HUES48 (cell line): ENCODE data around the gene LRRC40.
"Not testable (repeated sequence)": the region's sequence is repeated elsewhere in the genome, so short reads cannot be mapped to it uniquely, and the experiment has no call there.

Source experiments
- H3K27ac ChIP-seq: one replicate; pipeline ENCODE4 v1.7.0; 2013; ENCODE audit warnings: low read depth, low read length, inconsistent platforms
- H3K27me3 ChIP-seq: 2 replicates; pipeline ENCODE4 v1.6.1; 2013; ENCODE audit warnings: mild to moderate bottlenecking, low read length; ENCODE audit not compliant: control insufficient read depth, insufficient read depth
- H3K36me3 ChIP-seq: 2 replicates; pipeline ENCODE4 v1.6.1; 2013; ENCODE audit warnings: low read length; ENCODE audit not compliant: control insufficient read depth, insufficient read depth
- H3K4me1 ChIP-seq: 2 replicates; pipeline ENCODE4 v1.6.1; 2013; ENCODE audit warnings: mild to moderate bottlenecking, low read length; ENCODE audit not compliant: control insufficient read depth, insufficient read depth
- H3K4me3 ChIP-seq: 2 replicates; pipeline ENCODE4 v1.5.1; 2013; ENCODE audit warnings: mild to moderate bottlenecking, low read depth, low read length
- H3K9ac ChIP-seq: 2 replicates; pipeline ENCODE4 v1.6.1; 2013; ENCODE audit warnings: mild to moderate bottlenecking, low read depth, low read length, moderate library complexity
- H3K9me3 ChIP-seq: 2 replicates; pipeline ENCODE4 v1.6.1; 2013; ENCODE audit warnings: low read length; ENCODE audit not compliant: control insufficient read depth, insufficient read depth

Gene LRRC40

GRCh38 chr1:70221238-70222121 is 16.1 kb upstream of the LRRC40 start, which contains the start of gene SRSF11:
TSS of gene SRSF11 (plus strand) at chr1:70221380. CDS start at chr1:70221637, 257 bp downstream.
- no peaks in the 10 kb centered on the region for H3K27me3 ChIP-seq
- peaks cover 32% of the 10 kb centered on the region for H3K4me1 ChIP-seq
- peak within 1 kb of the TSS; percentile 91 for H3K4me3 ChIP-seq
- H3K36me3 ChIP-seq, result peaks cover 42% of the 10 kb centered on the region
- H3K9me3 ChIP-seq, result no peaks in the 10 kb centered on the region
- H3K9ac ChIP-seq, result peak within 1 kb of the TSS; percentile 94
- peak within 1 kb of the TSS; percentile 99 for H3K27ac ChIP-seq

GRCh38 chr1:70220517-70221237 is 15.3 kb upstream of the LRRC40 start:
- Histone ChIP-seq H3K9ac (peak overlapping the region; percentile 94), H3K4me3 (peak overlapping the region; percentile 91), H3K4me1 (peaks cover 32% of the 10 kb centered on the region), H3K27ac (peak overlapping the region; percentile 99), H3K9me3 (no peaks in the 10 kb centered on the region), H3K27me3 (no peaks in the 10 kb centered on the region), H3K36me3 (peaks cover 45% of the 10 kb centered on the region)

GRCh38 chr1:70220015-70220414 is 14.6 kb upstream of the LRRC40 start:
- Histone ChIP-seq H3K4me3 (no peak overlapping the region), H3K27ac (no peak overlapping the region), H3K36me3 (peaks cover 42% of the 10 kb centered on the region), H3K27me3 (no peaks in the 10 kb centered on the region), H3K9me3 (no peaks in the 10 kb centered on the region), H3K9ac (no peak overlapping the region), H3K4me1 (peaks cover 36% of the 10 kb centered on the region)

GRCh38 chr1:70211541-70211940 is 6.2 kb upstream of the LRRC40 start:
- H3K36me3 ChIP-seq, result peaks cover 33% of the 10 kb centered on the region
- no peak overlapping the region for H3K27ac ChIP-seq
- H3K9me3 ChIP-seq, result no peaks in the 10 kb centered on the region
- no peak overlapping the region for H3K4me3 ChIP-seq
- H3K4me1 ChIP-seq, result 0 out of 2 replicates have a peak, but pooled peaks cover 4% of the 10 kb centered on the region
- H3K9ac ChIP-seq, result no peak overlapping the region
- H3K27me3 ChIP-seq, result no peaks in the 10 kb centered on the region

GRCh38 chr1:70210820-70211219 is 5.4 kb upstream of the LRRC40 start:
- Histone ChIP-seq H3K27ac (no peak overlapping the region), H3K4me3 (no peak overlapping the region), H3K9me3 (no peaks in the 10 kb centered on the region), H3K9ac (no peak overlapping the region), H3K27me3 (no peaks in the 10 kb centered on the region), H3K36me3 (peaks cover 25% of the 10 kb centered on the region), H3K4me1 (0 out of 2 replicates have a peak, but pooled peaks cover 4% of the 10 kb centered on the region)

- no peak overlapping the region for H3K9ac ChIP-seq
- no peak overlapping the region for H3K4me3 ChIP-seq
These were observed 2.9 kb upstream of the LRRC40 start for GRCh38 chr1:70208292-70208691.

GRCh38 chr1:70207492-70207891 is 2.1 kb upstream of the LRRC40 start:
- no peak overlapping the region for H3K4me3 ChIP-seq
- H3K4me1 ChIP-seq, result no peaks in the 10 kb centered on the region; the same call in 1 of the 2 replicates
- H3K9me3 ChIP-seq, result no peaks in the 10 kb centered on the region
- no peak overlapping the region for H3K9ac ChIP-seq
- H3K27ac ChIP-seq, result no peak overlapping the region
- peaks cover 19% of the 10 kb centered on the region for H3K36me3 ChIP-seq
- no peaks in the 10 kb centered on the region for H3K27me3 ChIP-seq

More at GRCh38 chr1:70208292-70208691, 2.9 kb upstream of the LRRC40 start:
- peaks cover 19% of the 10 kb centered on the region for H3K36me3 ChIP-seq
- no peaks in the 10 kb centered on the region for H3K27me3 ChIP-seq
- H3K4me1 ChIP-seq, result no peaks in the 10 kb centered on the region; the same call in 1 of the 2 replicates
- H3K9me3 ChIP-seq, result no peaks in the 10 kb centered on the region
- no peak overlapping the region for H3K27ac ChIP-seq

- H3K27me3 ChIP-seq, H3K4me1 ChIP-seq, H3K9ac ChIP-seq, H3K9me3 ChIP-seq, H3K27ac ChIP-seq: not testable (repeated sequence)
- Histone ChIP-seq H3K4me3 (peak overlapping the region; percentile 94), H3K36me3 (peaks cover 19% of the 10 kb centered on the region)
These were observed 1.5 kb upstream of the LRRC40 start for GRCh38 chr1:70206833-70207232.

GRCh38 chr1:70205071-70205433 is 327 bp downstream of the LRRC40 start:
- Histone ChIP-seq H3K36me3 (peaks cover 16% of the 10 kb centered on the region), H3K27me3 (no peaks in the 10 kb centered on the region), H3K4me3 (peak overlapping the region; percentile 94), H3K27ac (peak overlapping the region; percentile 94), H3K9ac (peak overlapping the region; percentile 57), H3K4me1 (no peaks in the 10 kb centered on the region; the same call in 1 of the 2 replicates), H3K9me3 (no peaks in the 10 kb centered on the region)

GRCh38 chr1:70204600-70204999 is 779 bp downstream of the LRRC40 start:
- Histone ChIP-seq H3K27me3 (no peaks in the 10 kb centered on the region), H3K4me1 (no peaks in the 10 kb centered on the region; the same call in 1 of the 2 replicates), H3K36me3 (peaks cover 13% of the 10 kb centered on the region), H3K4me3 (peak overlapping the region; percentile 94), H3K9ac (peak overlapping the region; percentile 57), H3K27ac (no peak overlapping the region), H3K9me3 (no peaks in the 10 kb centered on the region)

GRCh38 chr1:70204139-70204538 is 1.2 kb downstream of the LRRC40 start:
- Histone ChIP-seq H3K27me3 (no peaks in the 10 kb centered on the region), H3K9me3 (no peaks in the 10 kb centered on the region), H3K9ac (no peak overlapping the region), H3K4me1 (no peaks in the 10 kb centered on the region; the same call in 1 of the 2 replicates), H3K4me3 (peak overlapping the region; percentile 94), H3K36me3 (peaks cover 13% of the 10 kb centered on the region), H3K27ac (no peak overlapping the region)
